ENCODE results near the gene DVL2. TPM values are rescaled to one million over a fixed set of nuclear protein-coding genes. Genes with fewer than 3 reads are reported as not detected.

The DVL2 gene
- total RNA-seq, 2 donors from 2014 or later = 52.3 to 116 TPM

DNA sequence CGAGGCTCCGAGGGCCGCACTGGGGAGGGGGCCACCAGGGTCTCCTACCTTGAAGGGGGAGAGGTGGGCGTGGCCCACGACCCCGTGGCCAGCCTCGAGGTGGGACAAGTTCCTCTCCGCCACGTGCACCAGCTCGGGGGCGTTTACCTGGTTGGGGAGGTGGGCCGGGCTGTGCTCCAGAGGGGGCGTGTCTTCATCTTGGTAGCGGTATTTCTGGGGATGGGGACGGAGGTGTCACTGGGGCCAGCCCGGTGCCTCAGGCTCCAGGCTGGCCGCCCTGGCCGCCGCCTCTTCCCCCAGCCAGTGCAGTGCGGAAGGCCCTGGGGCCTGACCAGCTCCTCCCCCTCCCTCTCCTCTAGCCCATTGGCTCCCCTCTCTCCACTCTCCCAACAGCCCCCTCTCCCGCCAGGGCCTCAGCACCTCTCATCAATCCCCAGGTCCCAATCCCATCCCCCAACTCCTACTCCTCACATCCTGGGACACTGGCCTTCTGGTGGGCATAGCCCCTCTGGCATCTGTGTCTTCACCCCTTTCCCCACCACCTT, 26.2 kb downstream of the DVL2 start:
- WGBS = 54% methylated on average over 17 of the region's 21 CpGs
- Histone ChIP-seq H3K36me3 (no peaks in the 10 kb centered on the region), H3K27me3 (replicated peaks; ENCODE audit: insufficient read depth) (no peaks in the 10 kb centered on the region), H3K4me1 (replicated peaks) (no peaks in the 10 kb centered on the region), H3K27ac (no peak overlapping the region), H3K9me3 (no peaks in the 10 kb centered on the region), H3K4me3 (no peak overlapping the region)
- no peak for DNase-seq (ENCODE audit: low spot score)
- no peak for TF ChIP-seq POLR2A (IDR thresholded peaks at IDR 0.05)
- TF ChIP-seq POLR2AphosphoS5 (IDR thresholded peaks at IDR 0.05) = no peak
- TF ChIP-seq, protein P1, sequence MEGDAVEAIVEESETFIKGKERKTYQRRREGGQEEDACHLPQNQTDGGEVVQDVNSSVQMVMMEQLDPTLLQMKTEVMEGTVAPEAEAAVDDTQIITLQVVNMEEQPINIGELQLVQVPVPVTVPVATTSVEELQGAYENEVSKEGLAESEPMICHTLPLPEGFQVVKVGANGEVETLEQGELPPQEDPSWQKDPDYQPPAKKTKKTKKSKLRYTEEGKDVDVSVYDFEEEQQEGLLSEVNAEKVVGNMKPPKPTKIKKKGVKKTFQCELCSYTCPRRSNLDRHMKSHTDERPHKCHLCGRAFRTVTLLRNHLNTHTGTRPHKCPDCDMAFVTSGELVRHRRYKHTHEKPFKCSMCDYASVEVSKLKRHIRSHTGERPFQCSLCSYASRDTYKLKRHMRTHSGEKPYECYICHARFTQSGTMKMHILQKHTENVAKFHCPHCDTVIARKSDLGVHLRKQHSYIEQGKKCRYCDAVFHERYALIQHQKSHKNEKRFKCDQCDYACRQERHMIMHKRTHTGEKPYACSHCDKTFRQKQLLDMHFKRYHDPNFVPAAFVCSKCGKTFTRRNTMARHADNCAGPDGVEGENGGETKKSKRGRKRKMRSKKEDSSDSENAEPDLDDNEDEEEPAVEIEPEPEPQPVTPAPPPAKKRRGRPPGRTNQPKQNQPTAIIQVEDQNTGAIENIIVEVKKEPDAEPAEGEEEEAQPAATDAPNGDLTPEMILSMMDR (IDR thresholded peaks at IDR 0.05) = no peak
- intact Hi-C loops (cut with DNase I) = no loop called here

DNA sequence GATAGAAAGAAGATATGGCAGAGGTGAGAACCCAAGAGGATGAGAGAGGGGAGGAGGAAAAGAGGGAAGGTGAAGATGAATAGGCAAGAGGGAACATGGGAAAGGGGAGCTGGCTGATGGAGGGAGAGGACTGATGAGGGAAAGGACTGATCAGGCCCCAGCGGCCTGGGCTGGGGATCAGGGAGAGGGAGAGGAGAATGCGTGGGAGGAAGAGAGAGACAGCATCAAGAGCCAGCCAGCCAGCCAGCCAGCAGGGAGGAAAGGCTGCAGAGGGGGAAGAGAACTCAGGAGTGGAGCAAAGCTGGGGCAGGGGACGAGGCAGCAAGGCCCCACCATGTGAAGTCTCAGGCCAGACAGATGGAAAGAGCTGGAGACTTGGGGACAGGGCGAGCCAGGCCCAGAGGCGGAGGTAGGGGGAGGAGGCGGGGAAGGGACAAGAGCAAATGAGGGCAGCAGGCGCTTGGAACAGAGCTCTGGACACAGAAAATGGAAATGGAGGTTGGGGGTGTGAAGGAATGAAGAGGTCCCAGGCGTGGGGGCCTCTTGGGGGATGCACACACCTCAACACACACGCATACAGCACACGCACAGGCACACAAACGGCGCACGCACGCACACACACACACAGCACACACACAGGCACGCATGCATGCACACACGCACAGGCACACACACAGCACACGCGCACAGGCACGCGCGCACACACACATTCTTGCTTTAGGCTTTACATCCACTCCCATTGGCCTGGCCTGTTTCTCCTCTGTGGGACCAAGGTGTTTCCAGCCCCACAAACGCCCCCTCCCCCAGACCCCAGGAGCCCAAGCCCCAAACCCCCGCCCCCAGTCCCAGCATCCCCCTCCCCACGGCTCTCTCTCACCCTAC, 27.0 kb downstream of the DVL2 start:
- H3K9me3 ChIP-seq = no peaks in the 10 kb centered on the region
- no peaks in the 10 kb centered on the region for H3K36me3 ChIP-seq
- WGBS = 80% methylated on average over 22 of the region's 24 CpGs
- H3K27me3 ChIP-seq (replicated peaks; ENCODE audit: insufficient read depth) = no peaks in the 10 kb centered on the region
- no peaks in the 10 kb centered on the region for H3K4me1 ChIP-seq (replicated peaks)
- no peak overlapping the region for H3K4me3 ChIP-seq
- H3K27ac ChIP-seq = no peak overlapping the region
- intact Hi-C loops (cut with DNase I) = no loop called here
- no peak for DNase-seq (ENCODE audit: low spot score)
- TF ChIP-seq POLR2A (IDR thresholded peaks at IDR 0.05) (no peak), POLR2AphosphoS5 (IDR thresholded peaks at IDR 0.05) (no peak)
- TF ChIP-seq, protein P1 (IDR thresholded peaks at IDR 0.05) = no peak

DNA sequence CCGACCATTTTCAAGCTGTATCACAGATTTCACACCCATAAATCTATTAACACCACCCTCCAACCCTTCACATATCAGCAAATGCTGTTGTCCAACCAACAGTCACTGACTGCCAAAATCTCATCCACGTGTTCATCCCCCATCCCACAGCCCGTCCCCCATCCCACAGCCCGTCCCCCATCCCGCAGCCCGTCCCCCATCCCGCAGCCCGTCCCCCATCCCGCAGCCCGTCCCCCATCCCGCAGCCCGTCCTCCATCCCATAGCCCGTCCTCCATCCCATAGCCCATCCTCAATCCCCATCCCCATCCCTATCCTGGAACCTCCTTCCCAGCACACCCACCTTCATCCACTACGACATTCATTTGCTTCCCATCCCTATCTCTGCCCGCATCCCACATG, 28.8 kb downstream of the DVL2 start:
- H3K27me3 ChIP-seq (replicated peaks; ENCODE audit: insufficient read depth) = no peaks in the 10 kb centered on the region
- DNase-seq (ENCODE audit: low spot score) = no peak
- 38% methylated on average over 15 of the region's 15 CpGs for WGBS
- no peaks in the 10 kb centered on the region for H3K9me3 ChIP-seq
- TF ChIP-seq POLR2AphosphoS5 (IDR thresholded peaks at IDR 0.05) (no peak), POLR2A (IDR thresholded peaks at IDR 0.05) (no peak)
- TF ChIP-seq, protein P1 (IDR thresholded peaks at IDR 0.05) = no peak
- no peaks in the 10 kb centered on the region for H3K4me1 ChIP-seq (replicated peaks)
- H3K36me3 ChIP-seq = no peaks in the 10 kb centered on the region
- H3K4me3 ChIP-seq = peak overlapping the region; percentile 29 to 31
- intact Hi-C loops (cut with DNase I) = no loop called here
- H3K27ac ChIP-seq = peak overlapping the region; percentile 20 to 60

DNA sequence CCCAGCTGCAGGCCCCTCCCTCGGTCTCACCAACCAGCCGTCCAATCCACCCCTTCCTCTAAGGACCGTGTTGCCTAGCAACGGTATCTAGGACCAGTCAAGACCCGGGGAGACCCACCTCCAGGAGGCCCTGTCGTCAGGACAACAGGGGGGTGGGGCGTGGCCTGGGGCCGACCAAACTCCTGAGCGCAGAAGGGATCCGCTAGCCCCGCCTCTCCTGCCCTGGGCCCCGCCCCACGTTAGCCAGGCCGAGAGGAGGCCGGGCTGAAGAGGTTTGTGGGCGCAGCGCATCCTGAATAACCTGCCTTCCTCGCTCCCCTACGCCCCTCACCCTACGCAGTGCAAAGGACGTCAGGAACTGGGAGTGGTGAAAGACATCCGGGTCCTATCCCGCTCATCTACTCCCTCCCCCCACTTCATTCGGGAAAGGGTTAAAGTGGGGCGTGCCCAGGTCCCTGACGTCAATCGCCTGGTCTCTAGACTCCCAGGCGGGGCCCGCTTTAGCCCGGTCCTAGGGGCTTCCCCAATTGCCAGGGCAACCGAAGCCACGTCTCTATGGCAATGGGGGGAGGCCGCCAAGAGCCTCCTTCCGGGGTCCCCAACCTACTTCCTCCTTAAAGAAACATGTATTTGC, 29.4 kb downstream of the DVL2 start:
- intact Hi-C loops (cut with DNase I) = no loop called here
- no peaks in the 10 kb centered on the region for H3K9me3 ChIP-seq
- peak overlapping the region; percentile 29 to 31 for H3K4me3 ChIP-seq
- no peaks in the 10 kb centered on the region for H3K36me3 ChIP-seq
- H3K4me1 ChIP-seq (replicated peaks) = no peaks in the 10 kb centered on the region
- DNase-seq (ENCODE audit: low spot score) = no peak
- peak overlapping the region; percentile 20 to 60 for H3K27ac ChIP-seq
- 2% methylated on average over 31 of the region's 34 CpGs for WGBS
- TF ChIP-seq POLR2AphosphoS5 (IDR thresholded peaks at IDR 0.05) (peak; percentile 59), POLR2A (IDR thresholded peaks at IDR 0.05) (peak; percentile 13)
- TF ChIP-seq, protein P1 (IDR thresholded peaks at IDR 0.05) = no peak
- H3K27me3 ChIP-seq (replicated peaks; ENCODE audit: insufficient read depth) = no peaks in the 10 kb centered on the region

Data from prostate gland (tissue), 2 donors.